Sigmoid colon (tissue), 7 donors: ENCODE data around the gene PLCG1. TPM values are rescaled to one million over a fixed set of nuclear protein-coding genes. Genes with fewer than 3 reads are reported as not detected.

Experiments used
- DNase-seq: peaks from one replicate; pipeline ENCODE4 v3.0.0-alpha.2; 2019
- H3K27ac ChIP-seq, 4 donors: fragments of 200-600 bp; sonication (generic); one replicate each; pipeline ENCODE4 v1.5.1; 2016 to 2019; ENCODE audit warnings: mild to moderate bottlenecking in 1 of 4
- H3K27me3 ChIP-seq, 3 donors: fragments of 200-600 bp; sonication (generic); one replicate each; pipeline ENCODE4 v1.5.1; 2019; ENCODE audit warnings: mild to moderate bottlenecking in 1 of 3
- H3K36me3 ChIP-seq, 4 donors: fragments of 200-600 bp; sonication (generic); one replicate each; pipeline ENCODE4 v1.5.1; 2016 to 2019
- H3K4me1 ChIP-seq, 4 donors: fragments of 200-600 bp; sonication (generic); one replicate each; pipeline ENCODE4 v1.5.1; 2017 to 2019
- H3K4me3 ChIP-seq, 4 donors: fragments of 200-600 bp; sonication (generic); one replicate each; pipeline ENCODE4 v1.5.1; 2017 to 2019; ENCODE audit warnings: mild to moderate bottlenecking in 2 of 4, moderate library complexity in 1 of 4
- H3K9me3 ChIP-seq, 4 donors: fragments of 200-600 bp in 3 of 4; sonication (generic) in 3 of 4; one replicate each; pipeline versions ENCODE4 v1.5.1 to v1.6.1; 2013 to 2019
- EP300 ChIP-seq, 4 donors: sonication (generic); formaldehyde crosslinking; IDR thresholded peaks; one replicate each; pipeline ENCODE4 v1.6.1; 2017; ENCODE audit warnings: antibody characterized with exemption in 4 of 4
- POLR2A ChIP-seq, 2 donors: fragments of 450-650 bp; IDR thresholded peaks; one replicate each; pipeline ENCODE4 v1.6.1; 2016; ENCODE audit warnings: antibody characterized with exemption in 2 of 2, mild to moderate bottlenecking in 2 of 2, moderate library complexity in 2 of 2
- POLR2AphosphoS5 ChIP-seq, 4 donors: sonication (generic); formaldehyde crosslinking; IDR thresholded peaks; one replicate each; pipeline ENCODE4 v1.6.1; 2017; ENCODE audit warnings: antibody characterized with exemption in 4 of 4
- WGBS, 2 donors: extraction: QIAGEN DNeasy Blood & Tissue Kit; methylation state at CpG; one replicate each; pipeline ENCODE4 v1.1.7; 2013; 5-methylcytosine and 5-hydroxymethylcytosine counted together
- intact Hi-C: fragments of 100-400 bp; cut with DNase I; formaldehyde crosslinking; loops from one replicate; pipeline ENCODE4 v1.15.1; 2023
- polyA plus RNA-seq, 3 donors: library from polyadenylated mRNA; stranded (reverse); fragments of 200-250 nt; gene quantifications; one replicate each; pipeline ENCODE4 v1.2.3, GENCODE V29; 2013
- total RNA-seq, 4 donors: library from RNA; depleted of rRNA; stranded (reverse); fragments of >200 nt; gene quantifications; one replicate each; pipeline ENCODE4 v1.1.0, GENCODE V29; 2016
- TF ChIP-seq, protein P1 (sequence below), 4 experiments: fragments of 450-650 bp in 3 of 4; fragments of 200-600 bp in 1 of 4; IDR thresholded peaks; one replicate each; pipeline ENCODE4 v1.5.1; 2016 to 2019; ENCODE audit warnings: antibody characterized with exemption in 4 of 4, mild to moderate bottlenecking in 3 of 4, moderate library complexity in 2 of 4
- donor health status: healthy with polysubstance abuse.
- donor health status: Bipolar disorder and iron deficiency.
- donor health status: healthy.

The PLCG1 gene
- total and polyA plus RNA-seq, 7 donors = 9.9 to 152 (median 55.1) TPM

DNA sequence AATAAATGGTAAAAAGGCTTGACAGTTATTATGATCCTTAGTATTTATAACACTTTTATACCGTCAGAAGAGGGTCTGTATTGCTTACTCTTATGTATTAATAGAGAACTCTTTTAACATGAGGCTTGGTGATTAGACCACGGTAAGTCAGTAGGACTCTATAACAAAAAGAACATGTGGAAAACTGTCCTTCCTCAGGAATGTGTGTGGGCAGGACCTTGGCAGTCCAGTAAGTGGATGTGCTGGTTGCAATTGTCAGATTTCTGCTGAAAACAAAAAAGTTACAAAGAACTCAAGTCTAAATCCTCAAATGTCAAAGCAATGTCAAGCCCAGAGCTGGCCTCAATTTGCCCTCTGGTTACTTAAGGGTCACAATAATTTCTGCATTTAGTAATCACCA is 81.1 kb downstream of the PLCG1 start:
- 88% methylated on average over 2 of the region's 2 CpGs for WGBS, 2 donors
- intact Hi-C loops = no loop called here
- H3K27ac ChIP-seq = no peak overlapping the region

DNA sequence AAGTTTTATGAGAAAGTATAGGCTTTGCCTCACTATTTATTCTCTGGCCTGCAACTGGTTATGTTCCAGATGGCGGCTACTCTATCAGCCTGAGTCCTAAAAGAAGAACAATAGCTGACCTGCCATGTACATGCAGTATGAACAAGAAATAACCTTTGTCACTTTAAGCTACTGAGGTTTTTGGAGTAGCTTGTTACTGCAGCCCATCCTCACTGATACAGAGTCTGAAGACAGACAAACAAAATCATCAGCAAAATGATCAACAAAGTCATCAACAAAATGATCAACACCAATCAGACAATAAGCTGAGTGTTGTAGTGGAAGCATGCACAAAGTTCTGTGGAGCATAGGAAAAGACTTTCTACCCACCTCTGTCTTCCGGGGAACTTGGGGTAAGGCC is 82.5 kb downstream of the PLCG1 start:
- H3K4me3 ChIP-seq = no peak overlapping the region
- intact Hi-C loops = no loop called here
- no peaks in the 10 kb centered on the region for H3K27me3 ChIP-seq
- no peak overlapping the region for H3K27ac ChIP-seq
- TF ChIP-seq, protein P1, sequence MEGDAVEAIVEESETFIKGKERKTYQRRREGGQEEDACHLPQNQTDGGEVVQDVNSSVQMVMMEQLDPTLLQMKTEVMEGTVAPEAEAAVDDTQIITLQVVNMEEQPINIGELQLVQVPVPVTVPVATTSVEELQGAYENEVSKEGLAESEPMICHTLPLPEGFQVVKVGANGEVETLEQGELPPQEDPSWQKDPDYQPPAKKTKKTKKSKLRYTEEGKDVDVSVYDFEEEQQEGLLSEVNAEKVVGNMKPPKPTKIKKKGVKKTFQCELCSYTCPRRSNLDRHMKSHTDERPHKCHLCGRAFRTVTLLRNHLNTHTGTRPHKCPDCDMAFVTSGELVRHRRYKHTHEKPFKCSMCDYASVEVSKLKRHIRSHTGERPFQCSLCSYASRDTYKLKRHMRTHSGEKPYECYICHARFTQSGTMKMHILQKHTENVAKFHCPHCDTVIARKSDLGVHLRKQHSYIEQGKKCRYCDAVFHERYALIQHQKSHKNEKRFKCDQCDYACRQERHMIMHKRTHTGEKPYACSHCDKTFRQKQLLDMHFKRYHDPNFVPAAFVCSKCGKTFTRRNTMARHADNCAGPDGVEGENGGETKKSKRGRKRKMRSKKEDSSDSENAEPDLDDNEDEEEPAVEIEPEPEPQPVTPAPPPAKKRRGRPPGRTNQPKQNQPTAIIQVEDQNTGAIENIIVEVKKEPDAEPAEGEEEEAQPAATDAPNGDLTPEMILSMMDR (IDR thresholded peaks at IDR 0.05) = no peak
- TF ChIP-seq POLR2AphosphoS5 (IDR thresholded peaks at IDR 0.05) (no peak), EP300 (IDR thresholded peaks at IDR 0.05) (no peak), POLR2A (IDR thresholded peaks at IDR 0.05) (no peak)
- no peaks in the 10 kb centered on the region for H3K36me3 ChIP-seq
- peaks cover 0 to 26% (median 22%) of the 10 kb centered on the region in 4 donors for H3K4me1 ChIP-seq
- no peak for DNase-seq
- H3K9me3 ChIP-seq = no peaks in the 10 kb centered on the region
- 97 to 99% methylated on average over 2 of the region's 2 CpGs for WGBS, 2 donors

More for the DNA sequence above, 81.1 kb downstream of the PLCG1 start:
- Histone ChIP-seq H3K27me3 (no peaks in the 10 kb centered on the region), H3K9me3 (no peaks in the 10 kb centered on the region), H3K36me3 (no peaks in the 10 kb centered on the region), H3K4me3 (no peak overlapping the region), H3K4me1 (peaks cover 0 to 31% (median 26%) of the 10 kb centered on the region in 4 donors)
- DNase-seq = no peak
- TF ChIP-seq, protein P1 (IDR thresholded peaks at IDR 0.05) = no peak
- TF ChIP-seq POLR2AphosphoS5 (IDR thresholded peaks at IDR 0.05) = no peak
- TF ChIP-seq POLR2A (IDR thresholded peaks at IDR 0.05) = no peak
- TF ChIP-seq EP300 (IDR thresholded peaks at IDR 0.05) = no peak

DNA sequence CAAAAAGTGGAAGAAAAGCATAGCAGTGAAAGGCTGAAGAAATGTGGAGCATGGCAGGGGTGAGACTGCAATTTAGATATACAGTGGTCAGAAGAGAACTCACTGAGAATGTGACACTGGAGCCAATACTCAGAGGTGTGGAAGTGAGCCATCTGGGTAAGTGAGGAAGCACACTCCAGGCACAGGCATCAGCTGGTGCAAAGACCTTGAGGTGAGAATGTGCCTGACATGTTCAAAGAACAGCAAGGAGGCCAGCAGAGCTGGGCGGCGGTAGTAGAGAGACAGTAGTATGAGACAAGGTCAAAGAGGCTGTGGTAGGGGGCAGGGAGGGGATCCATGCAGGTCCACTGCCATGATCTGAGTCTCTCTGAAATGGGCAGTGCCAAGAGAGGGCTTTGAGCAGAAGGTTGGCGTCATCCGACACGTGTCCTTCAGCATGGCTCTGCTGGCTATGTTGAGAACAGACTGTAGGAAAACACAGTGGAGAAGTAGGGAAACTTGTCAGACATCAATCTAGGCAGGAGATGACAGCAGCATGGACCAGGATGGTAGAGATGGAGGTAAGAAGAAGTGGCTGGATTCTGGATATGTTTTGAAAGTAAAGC is 84.4 kb downstream of the PLCG1 start:
- Histone ChIP-seq H3K9me3 (no peaks in the 10 kb centered on the region), H3K27ac (peak overlapping the region in 3 of 4 donors; percentile 58 to 75 (median 68)), H3K4me1 (peaks cover 0 to 26% (median 22%) of the 10 kb centered on the region in 4 donors), H3K36me3 (no peaks in the 10 kb centered on the region), H3K27me3 (no peaks in the 10 kb centered on the region), H3K4me3 (no peak overlapping the region)
- no peak for DNase-seq
- intact Hi-C loops = no loop called here
- TF ChIP-seq EP300 (IDR thresholded peaks at IDR 0.05) (no peak), POLR2A (IDR thresholded peaks at IDR 0.05) (no peak), POLR2AphosphoS5 (IDR thresholded peaks at IDR 0.05) (no peak)
- TF ChIP-seq, protein P1 (IDR thresholded peaks at IDR 0.05) = no peak
- 96 to 97% methylated on average over 5 of the region's 5 CpGs for WGBS, 2 donors

- Histone ChIP-seq H3K9me3 (no peaks in the 10 kb centered on the region), H3K4me1 (peaks cover 0 to 26% (median 22%) of the 10 kb centered on the region in 4 donors), H3K4me3 (no peak overlapping the region), H3K27ac (peak overlapping the region; percentile 49 to 75 (median 63)), H3K36me3 (no peaks in the 10 kb centered on the region), H3K27me3 (no peaks in the 10 kb centered on the region)
- TF ChIP-seq, protein P1 (IDR thresholded peaks at IDR 0.05) = no peak
- TF ChIP-seq EP300 (IDR thresholded peaks at IDR 0.05) = no peak
- intact Hi-C loops = no loop called here
- no peak for DNase-seq
- WGBS, 2 donors = 91 to 95% methylated on average over 1 of the region's 1 CpG
These were observed 85.0 kb downstream of the PLCG1 start for GRCh38 chr20:41222296-41222695.

DNA sequence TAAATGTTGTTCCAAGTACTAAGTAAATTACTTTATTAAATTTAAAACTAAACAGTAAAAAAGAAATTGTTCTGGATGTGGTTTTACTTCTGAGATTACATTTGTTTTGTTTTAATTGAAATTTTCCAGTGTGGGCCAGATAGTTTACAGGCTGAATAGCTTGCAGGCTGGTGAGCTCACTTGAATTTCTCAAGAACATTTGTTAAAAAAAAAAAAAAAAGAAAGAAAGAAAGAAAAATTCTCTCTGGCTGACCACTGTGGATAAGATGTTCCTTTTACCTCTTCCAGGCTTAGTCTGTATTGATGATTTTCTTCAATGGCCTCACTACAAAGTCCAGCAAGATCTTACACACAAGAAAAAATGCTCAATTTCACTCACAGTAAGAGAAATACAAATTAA is 85.4 kb downstream of the PLCG1 start:
- intact Hi-C loops = no loop called here
- no peak for TF ChIP-seq POLR2AphosphoS5 (IDR thresholded peaks at IDR 0.05)
- TF ChIP-seq POLR2A (IDR thresholded peaks at IDR 0.05) = no peak
- TF ChIP-seq, protein P1 (IDR thresholded peaks at IDR 0.05) = no peak
- TF ChIP-seq EP300 (IDR thresholded peaks at IDR 0.05) = no peak
- Histone ChIP-seq H3K36me3 (no peaks in the 10 kb centered on the region), H3K4me1 (peaks cover 0 to 26% (median 22%) of the 10 kb centered on the region in 4 donors), H3K9me3 (no peaks in the 10 kb centered on the region), H3K4me3 (no peak overlapping the region), H3K27ac (peak overlapping the region; percentile 49 to 75 (median 63)), H3K27me3 (no peaks in the 10 kb centered on the region)
- DNase-seq = no peak
